HepG2 (cell line): ENCODE data around the gene GNL3. TPM values are rescaled to one million over a fixed set of nuclear protein-coding genes. Genes with fewer than 3 reads are reported as not detected.

Experiments
- DMAP1 ChIP-seq: IDR thresholded peaks from 2 replicates; pipeline ENCODE4 v1.6.1; 2016
- HMG20A ChIP-seq: IDR thresholded peaks from 2 replicates; pipeline ENCODE4 v1.6.1; 2016; ENCODE audit warnings: borderline replicate concordance
- RFXANK ChIP-seq: IDR thresholded peaks from 2 replicates; pipeline ENCODE4 v1.6.1; 2016
- RXRB ChIP-seq: IDR thresholded peaks from 2 replicates; pipeline ENCODE4 v1.6.1; 2016; ENCODE audit warnings: borderline replicate concordance, missing genetic modification reagents, missing compliant biosample characterization
- SNAPC2 ChIP-seq: sonication (generic); formaldehyde crosslinking; IDR thresholded peaks from 2 replicates; pipeline ENCODE4 v1.8.1; 2022; ENCODE audit warnings: mild to moderate bottlenecking, missing genetic modification reagents
- STAG1 ChIP-seq: sonication (generic); formaldehyde crosslinking; IDR thresholded peaks from 2 replicates; pipeline ENCODE4 v1.4.0; 2020; ENCODE audit warnings: missing genetic modification reagents
- ZNF180 ChIP-seq: sonication (generic); formaldehyde crosslinking; IDR thresholded peaks from 2 replicates; pipeline ENCODE4 v1.4.0; 2020; ENCODE audit warnings: low read depth, missing genetic modification reagents, borderline replicate concordance
- polyA plus RNA-seq, 8 experiments: library from polyadenylated mRNA; depleted of rRNA in 3 of 8; stranded (reverse) in 7 of 8; unstranded in 1 of 8; fragments of >200 nt; fragmentation: Illumina TruSeq in 4 of 8; extraction: Trizol in 4 of 8; gene quantifications; 2 replicates each; pipeline versions ENCODE4 v1.2.1 to v1.2.3, GENCODE V29; 2011 to 2016; ENCODE audit warnings: low read depth in 4 of 8, missing spikeins in 1 of 8, mixed read lengths in 1 of 8; ENCODE audit not compliant: insufficient read depth in 1 of 8
- total RNA-seq, 5 experiments: library from RNA; depleted of rRNA; stranded (reverse); fragments of >200 nt; fragmentation: Illumina TruSeq; extraction: Trizol; gene quantifications; 2 replicates each; pipeline ENCODE4 v1.2.3, GENCODE V29; 2016; ENCODE audit warnings: low read depth in 1 of 5
- TF ChIP-seq, protein P1 (sequence below): sonication (generic); formaldehyde crosslinking; IDR thresholded peaks from 2 replicates; pipeline ENCODE4 v1.5.0; 2020; ENCODE audit warnings: mild to moderate bottlenecking, missing genetic modification reagents, borderline replicate concordance
- TF ChIP-seq, protein P2 (sequence below): sonication (generic); formaldehyde crosslinking; IDR thresholded peaks from 2 replicates; pipeline ENCODE4 v1.4.0; 2020; ENCODE audit warnings: mild to moderate bottlenecking, missing genetic modification reagents, borderline replicate concordance
- TF ChIP-seq, protein P3 (sequence below): sonication (generic); formaldehyde crosslinking; IDR thresholded peaks from 2 replicates; pipeline ENCODE4 v1.4.0; 2020; ENCODE audit warnings: missing genetic modification reagents

Gene GNL3
- total and polyA plus RNA-seq, 2 of the 13 experiments (the other 11 are each of a cell fraction or from before 2014, with no cell fraction given), result 129 to 257 TPM

DNA sequence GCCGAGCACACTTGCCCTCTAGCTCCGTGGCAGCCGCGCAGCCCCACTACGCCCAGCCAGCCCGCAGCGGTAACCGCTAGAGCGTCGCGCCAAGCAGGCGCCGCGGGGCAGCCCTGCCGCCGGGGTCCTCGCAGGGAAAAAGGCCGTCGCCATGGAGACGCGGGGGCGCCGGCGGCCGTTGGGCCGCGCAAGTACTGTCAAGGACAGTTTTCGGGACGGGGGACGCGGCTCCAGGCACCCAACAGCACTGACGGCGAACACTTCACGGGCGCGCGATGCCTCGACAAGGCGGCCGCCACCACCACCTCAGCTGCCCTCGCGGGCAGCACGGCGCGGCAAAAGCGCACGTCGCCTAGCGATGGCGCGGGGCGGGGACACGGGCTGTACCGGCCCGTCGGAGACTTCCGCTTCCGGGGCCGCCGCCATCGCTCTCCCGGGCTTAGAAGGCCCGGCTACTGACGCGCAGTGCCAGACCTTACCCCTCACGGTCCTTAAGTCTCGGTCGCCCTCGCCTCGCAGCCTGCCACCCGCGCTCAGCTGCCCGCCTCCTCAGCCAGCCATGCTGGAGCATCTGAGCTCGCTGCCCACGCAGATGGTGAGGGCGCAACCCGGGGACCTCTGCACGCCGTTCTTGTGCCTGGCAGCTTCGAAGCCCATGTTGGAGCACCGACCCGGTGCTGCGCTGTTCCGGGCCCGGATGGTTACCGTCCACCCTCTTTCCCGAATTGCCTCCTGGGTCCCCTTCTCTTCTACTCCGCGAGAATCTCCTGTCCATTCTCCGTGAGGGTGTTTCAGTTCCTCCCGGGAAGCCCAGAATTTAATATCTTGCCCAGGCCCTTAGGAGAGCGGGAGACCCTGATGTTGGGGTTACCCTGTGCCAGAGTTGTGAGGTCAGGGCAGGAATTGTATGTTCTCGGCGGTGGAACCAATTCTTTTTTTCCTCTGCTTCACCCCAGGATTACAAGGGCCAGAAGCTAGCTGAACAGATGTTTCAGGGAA lies 20.2 kb downstream of the GNL3 start, which contains the start of the genes GLT8D1 and SPCS1 (continued):
- TF ChIP-seq, protein P1, sequence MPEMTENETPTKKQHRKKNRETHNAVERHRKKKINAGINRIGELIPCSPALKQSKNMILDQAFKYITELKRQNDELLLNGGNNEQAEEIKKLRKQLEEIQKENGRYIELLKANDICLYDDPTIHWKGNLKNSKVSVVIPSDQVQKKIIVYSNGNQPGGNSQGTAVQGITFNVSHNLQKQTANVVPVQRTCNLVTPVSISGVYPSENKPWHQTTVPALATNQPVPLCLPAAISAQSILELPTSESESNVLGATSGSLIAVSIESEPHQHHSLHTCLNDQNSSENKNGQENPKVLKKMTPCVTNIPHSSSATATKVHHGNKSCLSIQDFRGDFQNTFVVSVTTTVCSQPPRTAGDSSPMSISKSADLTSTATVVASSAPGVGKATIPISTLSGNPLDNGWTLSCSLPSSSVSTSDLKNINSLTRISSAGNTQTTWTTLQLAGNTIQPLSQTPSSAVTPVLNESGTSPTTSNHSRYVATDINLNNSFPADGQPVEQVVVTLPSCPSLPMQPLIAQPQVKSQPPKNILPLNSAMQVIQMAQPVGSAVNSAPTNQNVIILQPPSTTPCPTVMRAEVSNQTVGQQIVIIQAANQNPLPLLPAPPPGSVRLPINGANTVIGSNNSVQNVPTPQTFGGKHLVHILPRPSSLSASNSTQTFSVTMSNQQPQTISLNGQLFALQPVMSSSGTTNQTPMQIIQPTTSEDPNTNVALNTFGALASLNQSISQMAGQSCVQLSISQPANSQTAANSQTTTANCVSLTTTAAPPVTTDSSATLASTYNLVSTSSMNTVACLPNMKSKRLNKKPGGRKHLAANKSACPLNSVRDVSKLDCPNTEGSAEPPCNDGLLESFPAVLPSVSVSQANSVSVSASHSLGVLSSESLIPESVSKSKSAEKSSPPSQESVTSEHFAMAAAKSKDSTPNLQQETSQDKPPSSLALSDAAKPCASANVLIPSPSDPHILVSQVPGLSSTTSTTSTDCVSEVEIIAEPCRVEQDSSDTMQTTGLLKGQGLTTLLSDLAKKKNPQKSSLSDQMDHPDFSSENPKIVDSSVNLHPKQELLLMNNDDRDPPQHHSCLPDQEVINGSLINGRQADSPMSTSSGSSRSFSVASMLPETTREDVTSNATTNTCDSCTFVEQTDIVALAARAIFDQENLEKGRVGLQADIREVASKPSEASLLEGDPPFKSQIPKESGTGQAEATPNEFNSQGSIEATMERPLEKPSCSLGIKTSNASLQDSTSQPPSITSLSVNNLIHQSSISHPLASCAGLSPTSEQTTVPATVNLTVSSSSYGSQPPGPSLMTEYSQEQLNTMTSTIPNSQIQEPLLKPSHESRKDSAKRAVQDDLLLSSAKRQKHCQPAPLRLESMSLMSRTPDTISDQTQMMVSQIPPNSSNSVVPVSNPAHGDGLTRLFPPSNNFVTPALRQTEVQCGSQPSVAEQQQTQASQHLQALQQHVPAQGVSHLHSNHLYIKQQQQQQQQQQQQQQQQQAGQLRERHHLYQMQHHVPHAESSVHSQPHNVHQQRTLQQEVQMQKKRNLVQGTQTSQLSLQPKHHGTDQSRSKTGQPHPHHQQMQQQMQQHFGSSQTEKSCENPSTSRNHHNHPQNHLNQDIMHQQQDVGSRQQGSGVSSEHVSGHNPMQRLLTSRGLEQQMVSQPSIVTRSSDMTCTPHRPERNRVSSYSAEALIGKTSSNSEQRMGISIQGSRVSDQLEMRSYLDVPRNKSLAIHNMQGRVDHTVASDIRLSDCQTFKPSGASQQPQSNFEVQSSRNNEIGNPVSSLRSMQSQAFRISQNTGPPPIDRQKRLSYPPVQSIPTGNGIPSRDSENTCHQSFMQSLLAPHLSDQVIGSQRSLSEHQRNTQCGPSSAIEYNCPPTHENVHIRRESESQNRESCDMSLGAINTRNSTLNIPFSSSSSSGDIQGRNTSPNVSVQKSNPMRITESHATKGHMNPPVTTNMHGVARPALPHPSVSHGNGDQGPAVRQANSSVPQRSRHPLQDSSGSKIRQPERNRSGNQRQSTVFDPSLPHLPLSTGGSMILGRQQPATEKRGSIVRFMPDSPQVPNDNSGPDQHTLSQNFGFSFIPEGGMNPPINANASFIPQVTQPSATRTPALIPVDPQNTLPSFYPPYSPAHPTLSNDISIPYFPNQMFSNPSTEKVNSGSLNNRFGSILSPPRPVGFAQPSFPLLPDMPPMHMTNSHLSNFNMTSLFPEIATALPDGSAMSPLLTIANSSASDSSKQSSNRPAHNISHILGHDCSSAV (CRISPR knock-in tag), result 0 out of 2 replicates have a peak, but pooled peaks have one; percentile 81
- TF ChIP-seq, protein P2, sequence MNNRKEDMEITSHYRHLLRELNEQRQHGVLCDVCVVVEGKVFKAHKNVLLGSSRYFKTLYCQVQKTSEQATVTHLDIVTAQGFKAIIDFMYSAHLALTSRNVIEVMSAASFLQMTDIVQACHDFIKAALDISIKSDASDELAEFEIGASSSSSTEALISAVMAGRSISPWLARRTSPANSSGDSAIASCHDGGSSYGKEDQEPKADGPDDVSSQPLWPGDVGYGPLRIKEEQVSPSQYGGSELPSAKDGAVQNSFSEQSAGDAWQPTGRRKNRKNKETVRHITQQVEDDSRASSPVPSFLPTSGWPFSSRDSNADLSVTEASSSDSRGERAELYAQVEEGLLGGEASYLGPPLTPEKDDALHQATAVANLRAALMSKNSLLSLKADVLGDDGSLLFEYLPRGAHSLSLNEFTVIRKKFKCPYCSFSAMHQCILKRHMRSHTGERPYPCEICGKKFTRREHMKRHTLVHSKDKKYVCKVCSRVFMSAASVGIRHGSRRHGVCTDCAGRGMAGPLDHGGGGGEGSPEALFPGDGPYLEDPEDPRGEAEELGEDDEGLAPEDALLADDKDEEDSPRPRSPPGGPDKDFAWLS (CRISPR knock-in tag), result no peak; the same call in 1 of the 2 replicates
- peak; percentile 25; the same call in 1 of the 2 replicates for TF ChIP-seq RFXANK (CRISPR knock-in tag)
- TF ChIP-seq HMG20A, result no peak
- peak; percentile 9; the same call in 1 of the 2 replicates for TF ChIP-seq SNAPC2
- TF ChIP-seq DMAP1 (CRISPR knock-in tag), result peak; percentile 74
- no peak for TF ChIP-seq ZNF180 (CRISPR knock-in tag)
- TF ChIP-seq STAG1 (CRISPR knock-in tag), result 0 out of 2 replicates have a peak, but pooled peaks have one; percentile 7
- peak; percentile 53; the same call in 1 of the 2 replicates for TF ChIP-seq RXRB
- TF ChIP-seq, protein P3, sequence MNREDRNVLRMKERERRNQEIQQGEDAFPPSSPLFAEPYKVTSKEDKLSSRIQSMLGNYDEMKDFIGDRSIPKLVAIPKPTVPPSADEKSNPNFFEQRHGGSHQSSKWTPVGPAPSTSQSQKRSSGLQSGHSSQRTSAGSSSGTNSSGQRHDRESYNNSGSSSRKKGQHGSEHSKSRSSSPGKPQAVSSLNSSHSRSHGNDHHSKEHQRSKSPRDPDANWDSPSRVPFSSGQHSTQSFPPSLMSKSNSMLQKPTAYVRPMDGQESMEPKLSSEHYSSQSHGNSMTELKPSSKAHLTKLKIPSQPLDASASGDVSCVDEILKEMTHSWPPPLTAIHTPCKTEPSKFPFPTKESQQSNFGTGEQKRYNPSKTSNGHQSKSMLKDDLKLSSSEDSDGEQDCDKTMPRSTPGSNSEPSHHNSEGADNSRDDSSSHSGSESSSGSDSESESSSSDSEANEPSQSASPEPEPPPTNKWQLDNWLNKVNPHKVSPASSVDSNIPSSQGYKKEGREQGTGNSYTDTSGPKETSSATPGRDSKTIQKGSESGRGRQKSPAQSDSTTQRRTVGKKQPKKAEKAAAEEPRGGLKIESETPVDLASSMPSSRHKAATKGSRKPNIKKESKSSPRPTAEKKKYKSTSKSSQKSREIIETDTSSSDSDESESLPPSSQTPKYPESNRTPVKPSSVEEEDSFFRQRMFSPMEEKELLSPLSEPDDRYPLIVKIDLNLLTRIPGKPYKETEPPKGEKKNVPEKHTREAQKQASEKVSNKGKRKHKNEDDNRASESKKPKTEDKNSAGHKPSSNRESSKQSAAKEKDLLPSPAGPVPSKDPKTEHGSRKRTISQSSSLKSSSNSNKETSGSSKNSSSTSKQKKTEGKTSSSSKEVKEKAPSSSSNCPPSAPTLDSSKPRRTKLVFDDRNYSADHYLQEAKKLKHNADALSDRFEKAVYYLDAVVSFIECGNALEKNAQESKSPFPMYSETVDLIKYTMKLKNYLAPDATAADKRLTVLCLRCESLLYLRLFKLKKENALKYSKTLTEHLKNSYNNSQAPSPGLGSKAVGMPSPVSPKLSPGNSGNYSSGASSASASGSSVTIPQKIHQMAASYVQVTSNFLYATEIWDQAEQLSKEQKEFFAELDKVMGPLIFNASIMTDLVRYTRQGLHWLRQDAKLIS (CRISPR knock-in tag), result no peak
